ENCODE results near the gene PKD1. TPM values are rescaled to one million over a fixed set of nuclear protein-coding genes. Genes with fewer than 3 reads are reported as not detected.

PKD1 gene
- total RNA-seq, 1 donor, result 118 TPM

GRCh38 chr16:2091547-2092255 lies 44.0 kb downstream of the PKD1 start:
- no peak for TF ChIP-seq CTCF (IDR thresholded peaks at IDR 0.05; ENCODE audit: insufficient read depth, low read length)
- DNase-seq (ENCODE audit: low read depth), result no peak
- no peak overlapping the region for H3K4me3 ChIP-seq (ENCODE audit: low read depth, low read length)

- no peak for DNase-seq (ENCODE audit: low read depth)
- no peak for TF ChIP-seq CTCF (IDR thresholded peaks at IDR 0.05; ENCODE audit: insufficient read depth, low read length)
- H3K4me3 ChIP-seq (ENCODE audit: low read depth, low read length), result no peak overlapping the region
Measured at GRCh38 chr16:2090777-2091546, 44.7 kb downstream of the PKD1 start.

GRCh38 chr16:2090481-2090776 lies 45.3 kb downstream of the PKD1 start:
- DNase-seq (ENCODE audit: low read depth), result no peak
- TF ChIP-seq CTCF (IDR thresholded peaks at IDR 0.05; ENCODE audit: insufficient read depth, low read length), result no peak
- H3K4me3 ChIP-seq (ENCODE audit: low read depth, low read length), result no peak overlapping the region

GRCh38 chr16:2089706-2090480 lies 45.8 kb downstream of the PKD1 start:
- H3K4me3 ChIP-seq (ENCODE audit: low read depth, low read length), result no peak overlapping the region
- no peak for DNase-seq (ENCODE audit: low read depth)
- no peak for TF ChIP-seq CTCF (IDR thresholded peaks at IDR 0.05; ENCODE audit: insufficient read depth, low read length)

- DNase-seq (ENCODE audit: low read depth), result no peak
- no peak overlapping the region for H3K4me3 ChIP-seq (ENCODE audit: low read depth, low read length)
- no peak for TF ChIP-seq CTCF (IDR thresholded peaks at IDR 0.05; ENCODE audit: insufficient read depth, low read length)
Measured at GRCh38 chr16:2088759-2089358, 46.8 kb downstream of the PKD1 start.

GRCh38 chr16:2087748-2088631 lies 47.7 kb downstream of the PKD1 start:
- no peak for TF ChIP-seq CTCF (IDR thresholded peaks at IDR 0.05; ENCODE audit: insufficient read depth, low read length)
- no peak overlapping the region for H3K4me3 ChIP-seq (ENCODE audit: low read depth, low read length)
- no peak for DNase-seq (ENCODE audit: low read depth)
